Cerebellar nuclear complex (tissue), 1 donor: ENCODE data around the gene PPIL4.

Source experiments
- DNase-seq, 2 experiments: peaks; one replicate each; lab custom pipeline; 2025; lab: John Stamatoyannopoulos, UW

Gene PPIL4, protein sequence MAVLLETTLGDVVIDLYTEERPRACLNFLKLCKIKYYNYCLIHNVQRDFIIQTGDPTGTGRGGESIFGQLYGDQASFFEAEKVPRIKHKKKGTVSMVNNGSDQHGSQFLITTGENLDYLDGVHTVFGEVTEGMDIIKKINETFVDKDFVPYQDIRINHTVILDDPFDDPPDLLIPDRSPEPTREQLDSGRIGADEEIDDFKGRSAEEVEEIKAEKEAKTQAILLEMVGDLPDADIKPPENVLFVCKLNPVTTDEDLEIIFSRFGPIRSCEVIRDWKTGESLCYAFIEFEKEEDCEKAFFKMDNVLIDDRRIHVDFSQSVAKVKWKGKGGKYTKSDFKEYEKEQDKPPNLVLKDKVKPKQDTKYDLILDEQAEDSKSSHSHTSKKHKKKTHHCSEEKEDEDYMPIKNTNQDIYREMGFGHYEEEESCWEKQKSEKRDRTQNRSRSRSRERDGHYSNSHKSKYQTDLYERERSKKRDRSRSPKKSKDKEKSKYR

DNA sequence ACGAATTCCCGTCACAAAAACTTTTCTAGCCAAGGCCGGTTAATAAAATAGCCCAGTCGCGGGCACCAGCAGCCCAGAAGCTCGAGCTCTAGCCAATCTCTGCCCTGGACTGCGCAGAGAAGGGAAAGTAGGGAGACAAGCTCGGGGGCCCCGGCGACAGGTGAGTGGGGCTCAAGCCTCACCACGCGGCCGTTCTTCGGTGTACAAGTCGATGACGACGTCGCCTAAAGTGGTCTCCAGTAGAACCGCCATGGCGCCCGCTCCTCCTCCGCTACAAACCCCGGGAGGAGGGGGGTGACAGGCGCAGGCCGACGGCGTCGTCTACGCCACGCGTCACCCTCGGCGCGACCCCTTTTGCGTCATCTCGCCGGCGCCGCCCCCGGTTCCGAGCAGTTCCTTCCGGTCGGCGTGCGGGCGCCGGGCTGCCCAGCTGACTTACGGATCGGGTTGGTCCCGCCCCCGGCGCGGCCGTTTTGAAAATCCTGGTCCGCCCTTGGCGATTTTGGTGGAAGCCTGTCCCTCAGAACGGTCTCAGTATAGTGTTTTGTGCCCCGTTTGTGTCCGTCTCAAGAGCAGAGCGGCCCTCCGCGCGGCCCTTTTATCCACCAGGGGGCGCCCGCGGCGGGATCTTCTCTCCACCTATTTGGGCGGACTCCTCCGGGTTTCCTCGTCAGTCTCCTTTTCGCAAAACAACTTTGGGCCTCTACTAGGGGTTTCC lies at the start of gene PPIL4:
Gene PPIL4, minus strand, starts transcription at position 290 of the 718 bp plus-strand sequence. Its CDS starts 38 bp downstream, at position 252.
- peak; percentile 62 to 66 for DNase-seq

DNA sequence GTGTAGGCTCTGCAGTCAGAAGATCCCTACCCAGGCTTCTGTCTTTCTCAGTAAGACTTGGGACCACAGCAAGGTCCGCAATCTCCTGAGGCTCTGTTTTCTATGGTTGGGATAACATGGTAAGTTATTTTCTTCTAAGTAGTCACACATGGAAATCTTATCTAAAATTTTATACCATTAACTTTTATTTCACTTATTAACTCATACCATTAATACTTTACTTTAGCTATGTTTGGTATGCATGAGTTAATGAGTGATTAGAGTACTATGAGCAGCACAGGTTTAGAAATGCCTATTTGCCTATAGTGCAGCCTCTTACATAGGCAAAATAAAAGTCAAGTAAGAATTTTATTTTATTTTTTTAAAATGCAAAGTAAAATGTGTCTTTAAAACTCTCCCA lies 47.6 kb upstream of the PPIL4 start:
- no peak for DNase-seq

DNA sequence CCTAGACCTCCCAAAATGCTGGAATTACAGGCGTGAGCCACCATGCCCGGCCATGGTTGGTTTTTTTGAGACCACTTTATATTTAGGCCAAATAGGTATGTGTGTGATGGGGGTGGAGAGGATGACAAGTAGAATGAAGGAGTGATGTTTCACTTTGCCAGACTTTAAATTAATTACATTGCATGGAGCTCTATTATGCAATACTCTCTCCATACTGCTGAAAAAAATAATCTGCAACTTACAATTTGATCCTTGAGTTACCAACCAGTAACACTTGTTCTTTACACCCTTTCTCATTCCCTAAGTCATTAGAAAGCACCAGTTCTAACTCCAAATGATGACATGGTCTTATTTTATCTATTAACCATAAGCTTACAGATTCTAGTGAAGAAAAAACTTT lies 47.1 kb upstream of the PPIL4 start:
- DNase-seq, result no peak

DNA sequence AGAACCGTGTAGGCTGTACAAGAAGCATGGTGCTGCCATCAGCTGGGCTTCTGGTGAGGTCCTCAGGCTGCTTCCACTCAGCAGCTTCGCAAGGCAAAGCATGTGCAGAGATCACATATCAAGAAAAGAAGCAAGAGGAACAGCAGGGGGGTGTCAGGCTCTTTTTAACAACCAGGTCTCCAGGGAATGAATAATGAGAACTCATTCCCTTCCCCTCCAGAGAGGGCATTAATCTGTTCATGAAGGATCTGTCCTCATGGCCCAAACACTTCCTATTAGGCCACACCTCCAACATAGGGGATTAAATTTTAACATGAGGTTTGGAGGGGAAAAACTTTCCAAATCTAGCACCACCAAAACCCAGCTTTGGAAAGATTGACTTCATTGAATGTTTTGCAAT lies 40.3 kb upstream of the PPIL4 start:
- no peak for DNase-seq

DNA sequence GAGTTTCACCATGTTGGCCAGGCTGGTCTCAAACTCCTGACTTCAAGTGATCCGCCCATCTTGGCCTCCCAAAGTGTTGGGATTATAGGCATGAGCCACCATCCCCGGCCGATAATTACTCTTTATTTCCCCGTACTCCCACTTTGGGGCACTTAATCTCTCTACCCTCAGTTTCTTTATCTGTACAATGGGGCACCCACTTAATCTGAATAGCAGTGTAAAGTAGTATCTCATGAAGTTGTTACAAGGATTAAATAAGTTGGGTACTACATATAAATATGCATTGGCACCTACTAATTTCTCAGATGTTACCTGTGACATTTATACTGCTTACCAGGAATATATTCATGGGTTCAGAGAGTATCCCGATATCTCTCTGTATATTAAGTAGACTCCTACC lies 35.5 kb upstream of the PPIL4 start:
- DNase-seq, result no peak

DNA sequence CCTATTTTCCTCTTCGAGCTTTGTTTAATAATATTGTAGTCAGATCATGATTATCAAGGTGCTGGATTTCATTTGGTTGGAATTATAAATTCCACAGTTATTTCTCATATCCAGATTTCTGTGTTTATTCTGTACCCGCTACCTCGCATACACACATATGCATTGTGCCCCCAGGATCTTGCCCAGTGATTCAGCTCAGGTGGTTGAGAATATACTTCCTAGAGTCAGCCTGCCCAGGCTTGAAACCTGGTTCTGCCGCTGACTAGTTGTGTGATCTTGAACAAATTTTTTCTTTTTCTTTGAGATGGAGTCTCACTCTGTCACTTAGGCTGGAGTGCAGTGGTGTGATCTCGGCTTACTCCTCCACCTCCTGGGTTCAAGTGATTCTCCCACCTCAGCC lies 35.0 kb upstream of the PPIL4 start:
- no peak for DNase-seq

DNA sequence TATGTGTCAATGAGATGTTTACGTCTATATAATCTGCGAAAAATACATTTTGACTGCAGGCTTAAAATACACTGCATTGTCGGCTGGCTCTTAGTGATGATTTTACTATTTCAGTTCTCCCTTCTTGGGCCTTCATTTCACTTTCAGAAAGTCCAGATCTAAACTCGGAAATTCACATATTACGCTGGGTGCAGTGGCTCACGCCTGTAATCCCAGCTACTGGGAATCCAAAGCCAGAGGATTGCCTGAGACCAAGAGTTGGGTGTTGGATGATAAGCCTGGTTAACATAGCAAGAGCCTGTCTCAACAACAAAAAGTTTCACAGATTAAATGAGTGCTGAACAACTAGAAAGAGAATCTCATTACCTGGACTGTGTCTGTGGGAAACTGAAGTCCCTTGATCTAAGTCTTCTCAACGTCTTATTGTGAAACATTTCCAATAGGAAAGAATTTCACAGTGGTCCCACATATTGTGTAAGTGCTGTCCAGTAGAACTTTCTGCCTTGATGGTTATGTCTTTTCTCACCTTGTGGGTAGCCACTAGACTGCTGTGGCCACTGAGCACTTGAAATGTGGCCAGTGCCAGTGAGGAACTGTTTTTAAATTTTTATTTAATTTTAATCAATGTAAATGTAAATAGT lies 22.2 kb upstream of the PPIL4 start:
- DNase-seq, result no peak

DNA sequence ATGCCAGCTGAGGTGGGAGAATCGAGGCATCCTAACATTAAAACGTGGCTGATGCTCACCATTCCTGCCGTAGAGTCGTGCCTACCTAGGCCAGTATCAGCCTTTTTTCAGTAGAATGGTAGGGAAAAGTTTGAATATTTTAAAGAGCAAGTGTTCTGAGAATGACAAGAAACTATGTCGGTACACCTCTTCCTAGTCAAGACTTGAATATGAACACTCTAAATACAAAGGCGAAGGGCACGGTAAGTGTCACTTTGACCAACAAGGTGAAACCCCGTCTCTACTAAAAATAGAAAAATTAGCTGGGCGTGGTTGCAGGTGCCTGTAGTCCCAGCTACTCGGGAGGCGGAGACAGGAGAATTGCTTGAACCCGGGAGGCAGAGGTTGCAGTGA lies 21.3 kb upstream of the PPIL4 start:
- no peak for DNase-seq

DNA sequence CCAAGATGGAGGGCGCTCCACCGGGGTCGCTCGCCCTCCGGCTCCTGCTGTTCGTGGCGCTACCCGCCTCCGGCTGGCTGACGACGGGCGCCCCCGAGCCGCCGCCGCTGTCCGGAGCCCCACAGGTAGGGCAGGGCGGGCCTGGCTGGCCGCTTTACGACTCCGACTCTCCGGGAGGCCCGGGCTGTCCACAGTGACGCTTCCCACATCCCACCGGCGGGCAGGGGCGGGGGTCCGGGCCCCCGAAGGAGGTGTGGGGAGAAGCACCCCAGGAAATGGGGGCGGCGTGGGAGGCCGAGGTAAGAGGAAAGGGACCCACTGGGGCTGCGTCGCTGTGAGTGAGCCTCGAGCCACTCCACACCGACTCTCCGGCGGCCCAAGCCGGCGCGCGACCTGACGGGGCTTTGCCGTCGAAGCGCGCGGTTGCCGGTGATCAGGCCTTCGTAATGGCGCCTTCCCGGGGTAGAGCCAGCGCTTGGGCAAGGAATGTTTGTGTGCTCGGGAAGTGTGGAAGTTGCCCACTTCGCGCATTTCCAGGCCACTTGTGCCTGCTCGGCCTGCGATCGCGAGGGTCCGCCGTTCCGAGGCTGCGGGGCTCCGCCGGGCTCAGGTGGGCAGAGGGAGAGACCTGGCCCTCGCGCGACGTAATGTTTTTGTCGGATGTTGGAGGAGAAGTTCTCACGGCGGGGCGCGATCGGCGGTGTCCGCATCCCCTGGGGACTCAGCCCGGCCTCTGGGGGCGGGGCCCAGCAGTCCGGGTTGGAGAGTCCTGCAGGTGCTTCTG lies 20.8 kb upstream of the PPIL4 start:
- DNase-seq, result no peak

DNA sequence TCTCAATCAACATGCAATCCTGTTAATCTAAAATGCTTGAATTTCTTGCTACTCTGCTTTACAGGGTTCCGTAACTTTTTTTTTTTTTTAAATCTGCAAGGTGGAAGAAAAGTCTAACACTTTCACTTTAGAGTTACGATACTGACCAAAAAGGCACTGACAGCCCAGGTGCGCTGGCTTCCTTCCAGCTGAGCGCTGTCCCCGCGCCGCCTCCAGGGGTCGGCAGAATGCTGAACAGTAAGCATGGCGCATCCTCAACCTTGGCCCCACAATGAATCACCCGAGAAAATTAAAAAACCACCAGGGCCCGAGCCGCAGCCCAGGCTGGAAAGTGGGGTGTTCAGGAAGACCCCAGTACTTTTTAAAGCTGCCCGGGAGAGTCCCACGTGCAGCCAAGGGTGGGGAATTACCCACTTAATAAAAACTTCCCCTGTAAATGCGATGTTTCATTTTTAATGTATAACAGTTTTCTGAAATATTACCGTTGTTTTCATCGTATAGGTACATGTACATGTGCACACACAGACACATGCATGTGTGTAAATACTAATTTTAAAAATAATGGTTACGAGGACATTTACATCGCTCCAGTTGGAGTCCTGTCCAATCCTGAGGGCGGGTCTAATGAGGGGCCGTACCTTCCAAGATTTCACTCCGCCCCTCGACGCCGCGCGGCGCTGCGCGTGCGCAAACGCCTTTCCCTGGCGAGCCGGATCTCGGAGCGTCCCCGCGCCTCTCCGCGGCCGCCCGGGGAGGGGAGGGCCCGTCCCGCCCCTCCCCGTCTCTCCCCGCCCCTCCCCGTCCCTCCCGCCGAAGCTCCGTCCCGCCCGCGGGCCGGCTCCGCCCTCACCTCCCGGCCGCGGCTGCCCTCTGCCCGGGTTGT lies 19.9 kb upstream of the PPIL4 start, which contains the start of gene GINM1:
Gene GINM1, plus strand, starts transcription at position 849 of the 883 bp plus-strand sequence. CDS start 40 bp downstream, outside the sequence.
- peak; percentile 37 to 65 for DNase-seq

DNA sequence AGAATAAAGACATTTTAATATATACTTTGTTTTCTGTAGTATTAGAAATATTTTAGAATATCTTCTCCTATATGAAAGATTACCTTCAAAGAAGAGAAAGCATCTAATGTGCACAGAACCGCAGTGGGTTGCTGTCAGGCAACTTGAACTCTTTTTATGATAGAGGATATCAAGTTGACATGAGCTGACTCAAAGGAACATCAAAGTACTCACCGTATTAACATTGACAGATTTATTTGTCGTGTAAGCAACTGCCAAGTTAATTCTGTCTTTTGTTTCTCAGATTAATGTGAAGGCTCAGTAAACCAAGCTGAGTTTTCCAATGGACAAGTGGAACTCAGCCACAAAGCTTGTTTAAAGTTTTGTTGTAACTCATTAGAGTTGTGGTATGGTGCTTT lies 18.1 kb upstream of the PPIL4 start:
- no peak for DNase-seq

DNA sequence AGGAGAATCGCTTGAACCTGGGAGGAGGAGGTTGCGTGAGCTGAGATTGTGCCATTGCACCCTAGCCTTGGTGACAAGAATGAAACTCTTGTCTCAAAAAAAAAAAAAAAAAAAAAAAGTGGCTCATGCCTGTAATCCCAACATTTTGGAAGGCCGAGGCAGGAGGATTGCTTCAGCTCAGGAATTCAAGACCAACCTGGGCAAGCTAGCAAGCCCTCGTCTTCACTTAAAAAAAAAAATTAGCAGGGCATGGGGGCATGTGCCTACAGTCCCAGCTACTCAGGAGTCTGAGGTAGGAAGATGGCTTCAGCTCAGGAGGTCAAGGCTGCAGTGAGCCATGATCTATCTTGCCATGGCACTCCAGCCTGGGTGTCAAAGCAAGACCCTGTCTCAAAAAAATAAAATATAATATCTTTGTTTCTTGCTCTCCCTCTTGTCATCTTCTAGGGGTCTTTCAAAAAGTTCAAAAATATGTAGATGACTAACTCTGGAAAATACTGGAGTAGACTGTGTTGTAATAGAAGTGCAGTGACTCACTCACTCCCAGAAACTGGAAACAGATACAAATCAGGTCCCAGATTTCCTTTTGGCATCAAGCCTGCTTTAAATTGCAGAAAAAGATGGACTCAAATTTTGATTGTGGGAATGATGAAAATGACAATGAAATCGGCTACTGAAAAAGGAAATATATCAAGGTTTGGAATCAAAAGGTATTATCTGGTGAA lies 17.5 kb upstream of the PPIL4 start:
- DNase-seq, result no peak

DNA sequence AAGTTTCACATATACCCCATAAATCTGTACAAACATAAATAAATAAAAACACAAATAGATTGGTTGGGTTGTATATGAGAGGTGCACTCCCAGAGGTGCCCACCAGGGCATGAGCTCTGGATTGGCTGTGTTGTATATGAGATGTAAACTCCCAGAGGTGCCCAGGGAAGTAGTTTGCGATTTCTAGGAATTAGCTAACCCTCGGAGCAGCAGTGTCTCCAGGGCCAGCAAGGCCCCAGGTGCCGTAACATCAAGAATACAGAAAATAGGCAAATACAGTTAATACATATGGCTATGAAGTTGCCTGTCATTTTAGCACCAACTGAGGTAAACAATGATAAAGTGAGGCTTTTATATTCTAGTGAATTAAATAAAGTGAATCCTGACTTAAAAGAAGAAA lies 14.9 kb upstream of the PPIL4 start:
- DNase-seq, result no peak

DNA sequence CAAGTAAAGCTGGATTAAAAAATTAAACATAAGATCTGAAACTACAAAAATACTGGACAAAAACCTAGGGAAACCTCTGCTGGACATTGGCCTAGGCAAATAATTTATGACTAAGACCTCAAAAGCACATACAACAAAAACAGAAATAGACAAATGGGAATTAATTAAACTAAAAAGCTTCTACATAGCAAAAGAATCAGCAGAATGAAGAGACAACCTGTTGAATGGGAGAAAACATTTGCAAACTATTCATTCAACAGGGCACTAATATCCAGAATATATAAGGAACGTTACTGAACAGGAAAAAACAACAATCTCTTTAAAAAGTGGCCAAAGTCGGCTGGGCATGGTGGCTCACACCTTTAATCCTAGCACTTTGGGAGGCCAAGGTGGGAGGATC lies 13.5 kb upstream of the PPIL4 start:
- DNase-seq, result no peak

DNA sequence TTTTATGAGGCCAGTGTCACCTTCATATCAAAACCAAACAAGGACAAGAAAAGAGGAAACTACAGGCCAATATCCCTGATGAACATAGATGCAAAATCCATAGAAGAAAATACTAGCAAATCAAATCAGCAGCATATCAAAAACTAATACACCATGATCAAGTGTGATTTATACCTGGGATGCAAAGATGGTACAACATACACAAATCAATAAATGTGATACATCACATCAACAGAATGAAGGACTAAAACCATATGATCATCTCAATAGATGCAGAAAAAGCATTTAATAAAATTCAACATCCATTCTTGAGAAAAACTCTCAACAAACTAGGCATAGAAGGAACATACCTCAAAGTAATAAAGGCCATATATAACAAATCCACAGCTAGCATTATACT lies 12.2 kb upstream of the PPIL4 start:
- no peak for DNase-seq

DNA sequence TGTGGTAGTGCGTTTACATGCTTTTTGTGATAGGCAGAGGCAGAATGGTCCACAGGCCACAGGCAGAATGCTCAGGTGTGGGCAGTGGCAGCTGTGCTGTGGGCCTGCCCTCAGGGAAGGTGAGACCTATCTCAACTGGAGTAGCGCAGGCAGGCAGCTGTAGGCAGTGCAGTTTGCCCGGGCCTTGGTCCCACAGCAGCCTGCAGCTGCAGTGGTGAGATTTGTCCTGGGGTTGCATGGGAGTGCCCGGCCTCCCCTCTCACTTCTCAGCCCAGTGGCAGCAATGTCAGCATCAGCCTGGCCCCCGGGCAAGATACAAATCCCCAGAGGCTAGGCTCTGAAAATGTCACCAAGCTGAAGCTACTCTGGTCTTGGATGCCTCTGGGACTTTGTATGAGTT lies 6.1 kb upstream of the PPIL4 start:
- DNase-seq, result no peak

DNA sequence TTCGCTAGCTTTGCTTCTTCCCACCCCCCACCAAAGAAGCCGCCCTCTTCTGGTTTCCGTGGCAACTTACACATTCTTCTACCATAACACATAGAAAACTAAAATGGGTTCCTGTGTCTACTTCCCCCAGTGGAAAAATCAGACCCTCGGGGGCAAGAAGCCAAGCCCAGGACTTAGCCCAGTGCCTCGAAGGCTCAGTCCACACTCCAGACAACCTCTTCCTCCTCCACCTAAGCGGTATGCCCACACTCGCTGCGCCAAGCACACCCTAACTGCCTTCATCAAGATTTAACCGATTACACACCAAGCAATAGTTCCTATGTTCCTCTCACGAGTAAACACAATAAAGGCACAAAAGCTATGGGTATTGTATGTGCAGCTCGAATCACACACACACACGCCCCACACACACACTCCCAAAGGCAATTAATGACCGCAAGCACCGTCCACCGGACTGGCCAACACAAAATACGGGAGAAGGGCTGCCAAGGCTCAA lies 537 bp downstream of the PPIL4 start:
- DNase-seq, result no peak

DNA sequence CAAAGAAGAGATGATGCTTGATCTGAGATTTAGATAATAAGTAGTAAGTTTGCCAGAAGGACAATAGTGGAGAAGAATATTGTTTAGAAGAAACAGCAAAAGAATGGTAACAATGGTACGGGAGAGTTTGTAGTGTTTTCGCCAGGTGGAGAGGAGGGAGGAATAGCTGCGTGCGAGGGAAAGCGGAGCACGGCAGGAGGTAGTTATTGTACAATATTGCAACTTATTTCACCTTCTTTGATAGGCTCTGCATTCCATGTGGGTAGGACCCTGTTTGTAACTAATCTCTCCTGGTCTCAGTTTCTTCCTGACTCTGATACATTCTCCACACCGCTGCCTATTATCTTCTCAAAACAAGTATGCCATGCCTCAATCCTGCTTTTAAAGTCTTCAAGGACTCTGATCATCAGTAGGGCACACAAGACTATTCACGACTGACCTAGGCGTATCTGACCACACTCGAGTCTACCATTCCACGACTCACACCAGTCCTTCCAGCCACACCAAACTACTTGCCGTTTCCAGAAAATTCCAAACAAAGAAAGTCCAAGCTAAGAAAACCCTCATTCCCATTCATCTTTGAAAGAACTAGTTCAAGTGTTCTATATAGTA lies 1.1 kb downstream of the PPIL4 start:
- DNase-seq, result no peak

DNA sequence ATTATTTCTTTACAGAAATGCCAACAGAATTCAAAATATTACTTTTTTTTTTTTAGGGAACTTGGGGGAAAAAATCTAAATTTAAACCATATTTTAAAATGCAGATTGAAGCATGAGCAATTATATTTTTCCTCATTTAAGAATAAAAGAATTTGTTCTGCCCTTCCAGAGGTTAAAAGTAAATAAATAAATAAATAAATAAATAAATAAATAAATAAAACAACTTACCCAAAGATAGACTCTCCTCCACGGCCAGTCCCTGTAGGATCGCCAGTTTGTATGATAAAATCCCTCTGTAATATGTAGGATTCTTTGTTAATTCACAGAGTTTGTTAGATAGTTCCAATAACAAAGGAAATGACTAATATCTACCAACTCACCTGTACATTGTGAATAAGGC lies 4.7 kb downstream of the PPIL4 start:
- DNase-seq, result no peak

DNA sequence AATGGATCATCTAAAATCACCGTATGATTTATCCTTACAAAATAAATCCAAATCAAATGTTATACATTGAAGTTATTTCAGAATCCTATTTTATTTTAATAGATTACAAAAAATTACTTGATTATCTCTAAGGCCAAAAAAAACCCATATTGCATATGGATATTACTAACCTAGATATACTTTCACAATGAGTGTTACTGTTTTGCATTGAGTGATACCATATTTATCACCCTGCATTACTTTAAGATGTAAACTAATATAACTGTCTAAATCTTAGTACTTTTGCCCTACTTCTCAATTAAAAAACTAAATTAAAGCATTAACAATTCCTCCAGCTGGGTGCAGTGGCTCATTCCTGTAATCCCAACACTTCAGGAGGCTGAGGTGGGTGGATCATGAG lies 11.1 kb downstream of the PPIL4 start:
- no peak for DNase-seq
